HepG2 (cell line): ENCODE data around the gene USP35. TPM values are rescaled to one million over a fixed set of nuclear protein-coding genes. Genes with fewer than 3 reads are reported as not detected.

ENCODE experiments used
- BHLHE40 ChIP-seq: IDR thresholded peaks from 2 replicates; pipeline ENCODE4 v1.6.1; 2011; ENCODE audit warnings: low read length, improper control_type of control experiment
- CHD4 ChIP-seq: fragments of 200-600 bp; sonication (generic); IDR thresholded peaks from 2 replicates; pipeline ENCODE4 v1.7.0; 2017; ENCODE audit warnings: mild to moderate bottlenecking, low read length, borderline replicate concordance
- EED ChIP-seq: sonication (generic); formaldehyde crosslinking; IDR thresholded peaks from 2 replicates; pipeline ENCODE4 v1.5.0; 2020; ENCODE audit warnings: mild to moderate bottlenecking, missing genetic modification reagents
- FOXC1 ChIP-seq: sonication (generic); formaldehyde crosslinking; IDR thresholded peaks from 2 replicates; pipeline ENCODE4 v1.8.0; 2022; ENCODE audit warnings: mild to moderate bottlenecking, missing genetic modification reagents, borderline replicate concordance
- GFI1 ChIP-seq: sonication (generic); formaldehyde crosslinking; IDR thresholded peaks from 2 replicates; pipeline ENCODE4 v1.5.0; 2020; ENCODE audit warnings: missing genetic modification reagents, mild to moderate bottlenecking, borderline replicate concordance
- HMG20B ChIP-seq: conservative IDR thresholded peaks from 2 replicates; pipeline ENCODE4 v1.6.1; 2016; ENCODE audit warnings: missing genetic modification reagents, missing compliant biosample characterization
- HNF4A ChIP-seq: sonication (generic); formaldehyde crosslinking; IDR thresholded peaks from 2 replicates; pipeline ENCODE4 v1.4.0; 2020; ENCODE audit warnings: missing genetic modification reagents
- SALL1 ChIP-seq: sonication (generic); formaldehyde crosslinking; IDR thresholded peaks from 2 replicates; pipeline ENCODE4 v1.8.0; 2022; ENCODE audit warnings: mild to moderate bottlenecking, missing genetic modification reagents
- ZNF558 ChIP-seq: sonication (generic); formaldehyde crosslinking; IDR thresholded peaks from 2 replicates; pipeline ENCODE4 v1.9.0; 2022; ENCODE audit warnings: mild to moderate bottlenecking, missing genetic modification reagents, borderline replicate concordance
- polyA plus RNA-seq, 8 experiments: library from polyadenylated mRNA; depleted of rRNA in 3 of 8; stranded (reverse) in 7 of 8; unstranded in 1 of 8; fragments of >200 nt; fragmentation: Illumina TruSeq in 4 of 8; extraction: Trizol in 4 of 8; gene quantifications; 2 replicates each; pipeline versions ENCODE4 v1.2.1 to v1.2.3, GENCODE V29; 2011 to 2016; ENCODE audit warnings: low read depth in 4 of 8, missing spikeins in 1 of 8, mixed read lengths in 1 of 8; ENCODE audit not compliant: insufficient read depth in 1 of 8
- total RNA-seq, 5 experiments: library from RNA; depleted of rRNA; stranded (reverse); fragments of >200 nt; fragmentation: Illumina TruSeq; extraction: Trizol; gene quantifications; 2 replicates each; pipeline ENCODE4 v1.2.3, GENCODE V29; 2016; ENCODE audit warnings: low read depth in 1 of 5
- TF ChIP-seq, protein P1 (sequence below): sonication (generic); formaldehyde crosslinking; IDR thresholded peaks from 2 replicates; pipeline ENCODE4 v1.4.0; 2020; ENCODE audit warnings: missing genetic modification reagents, borderline replicate concordance
- TF ChIP-seq, protein P2 (sequence below): sonication (generic); formaldehyde crosslinking; IDR thresholded peaks from 2 replicates; pipeline ENCODE4 v1.4.0; 2020; ENCODE audit warnings: mild to moderate bottlenecking, missing genetic modification reagents
- TF ChIP-seq, protein P3 (sequence below): sonication (generic); formaldehyde crosslinking; IDR thresholded peaks from 2 replicates; pipeline ENCODE4 v1.8.0; 2022; ENCODE audit warnings: mild to moderate bottlenecking, missing genetic modification reagents; ENCODE audit not compliant: insufficient replicate concordance
- TF ChIP-seq, protein P4 (sequence below): sonication (generic); formaldehyde crosslinking; conservative IDR thresholded peaks from 2 replicates; pipeline ENCODE4 v1.8.0; 2022; ENCODE audit warnings: missing genetic modification reagents
- TF ChIP-seq, protein P5 (sequence below): sonication (generic); formaldehyde crosslinking; IDR thresholded peaks from 2 replicates; pipeline ENCODE4 v1.9.0; 2022; ENCODE audit warnings: low read depth, missing genetic modification reagents

USP35 gene
- total and polyA plus RNA-seq, 2 of the 13 experiments (the other 11 are each of a cell fraction or from before 2014, with no cell fraction given), result 4.6 to 7.7 TPM

DNA sequence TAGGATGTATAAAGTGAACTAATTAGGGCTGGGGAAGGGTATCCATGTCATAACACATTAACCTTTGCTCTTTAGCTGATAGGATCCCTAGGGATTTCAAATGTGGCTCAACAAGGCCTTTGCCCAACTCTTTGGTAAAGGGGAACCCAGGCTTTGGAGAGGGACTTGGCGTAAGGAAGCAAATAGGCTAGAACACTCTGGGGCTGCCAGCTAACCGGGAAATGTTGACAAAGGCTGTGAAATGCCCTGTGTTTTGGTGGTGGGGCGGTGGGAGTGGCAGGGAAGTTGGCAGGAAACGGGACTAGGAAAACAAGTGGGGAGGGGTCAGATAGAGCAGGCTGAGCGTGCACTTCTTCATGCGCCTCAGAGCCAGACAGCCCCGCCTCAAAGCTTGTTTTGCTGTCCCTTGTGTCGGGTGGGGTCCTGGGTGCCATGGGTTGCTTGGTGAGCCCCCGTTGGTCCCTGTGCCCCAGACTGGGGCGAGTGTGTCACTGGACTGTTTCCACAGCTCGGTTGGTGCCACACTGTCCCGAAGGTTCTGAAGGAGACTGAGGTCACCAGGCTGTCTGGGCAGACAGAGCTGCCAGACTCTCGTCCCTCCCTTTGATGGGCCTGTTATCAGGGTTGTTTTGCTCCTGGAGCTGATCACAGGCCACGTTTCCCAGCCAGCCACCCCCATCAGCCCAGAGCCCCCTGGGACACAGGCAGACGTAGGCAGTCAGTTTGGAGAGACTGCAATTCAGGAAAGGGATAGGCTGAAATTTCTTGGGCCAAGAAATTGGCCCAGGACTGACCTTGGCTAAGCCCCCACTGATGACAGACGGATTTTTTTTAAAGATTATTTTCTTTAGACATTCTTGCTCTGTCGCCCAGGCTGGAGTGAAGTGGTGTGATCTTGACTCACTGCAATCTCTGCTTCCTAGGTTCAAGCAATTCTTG, 19.9 kb upstream of the USP35 start (continued):
- TF ChIP-seq, protein P1, sequence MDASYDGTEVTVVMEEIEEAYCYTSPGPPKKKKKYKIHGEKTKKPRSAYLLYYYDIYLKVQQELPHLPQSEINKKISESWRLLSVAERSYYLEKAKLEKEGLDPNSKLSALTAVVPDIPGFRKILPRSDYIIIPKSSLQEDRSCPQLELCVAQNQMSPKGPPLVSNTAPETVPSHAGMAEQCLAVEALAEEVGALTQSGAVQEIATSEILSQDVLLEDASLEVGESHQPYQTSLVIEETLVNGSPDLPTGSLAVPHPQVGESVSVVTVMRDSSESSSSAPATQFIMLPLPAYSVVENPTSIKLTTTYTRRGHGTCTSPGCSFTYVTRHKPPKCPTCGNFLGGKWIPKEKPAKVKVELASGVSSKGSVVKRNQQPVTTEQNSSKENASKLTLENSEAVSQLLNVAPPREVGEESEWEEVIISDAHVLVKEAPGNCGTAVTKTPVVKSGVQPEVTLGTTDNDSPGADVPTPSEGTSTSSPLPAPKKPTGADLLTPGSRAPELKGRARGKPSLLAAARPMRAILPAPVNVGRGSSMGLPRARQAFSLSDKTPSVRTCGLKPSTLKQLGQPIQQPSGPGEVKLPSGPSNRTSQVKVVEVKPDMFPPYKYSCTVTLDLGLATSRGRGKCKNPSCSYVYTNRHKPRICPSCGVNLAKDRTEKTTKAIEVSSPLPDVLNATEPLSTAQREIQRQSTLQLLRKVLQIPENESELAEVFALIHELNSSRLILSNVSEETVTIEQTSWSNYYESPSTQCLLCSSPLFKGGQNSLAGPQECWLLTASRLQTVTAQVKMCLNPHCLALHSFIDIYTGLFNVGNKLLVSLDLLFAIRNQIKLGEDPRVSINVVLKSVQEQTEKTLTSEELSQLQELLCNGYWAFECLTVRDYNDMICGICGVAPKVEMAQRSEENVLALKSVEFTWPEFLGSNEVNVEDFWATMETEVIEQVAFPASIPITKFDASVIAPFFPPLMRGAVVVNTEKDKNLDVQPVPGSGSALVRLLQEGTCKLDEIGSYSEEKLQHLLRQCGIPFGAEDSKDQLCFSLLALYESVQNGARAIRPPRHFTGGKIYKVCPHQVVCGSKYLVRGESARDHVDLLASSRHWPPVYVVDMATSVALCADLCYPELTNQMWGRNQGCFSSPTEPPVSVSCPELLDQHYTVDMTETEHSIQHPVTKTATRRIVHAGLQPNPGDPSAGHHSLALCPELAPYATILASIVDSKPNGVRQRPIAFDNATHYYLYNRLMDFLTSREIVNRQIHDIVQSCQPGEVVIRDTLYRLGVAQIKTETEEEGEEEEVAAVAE, result no peak
- 0 out of 2 replicates have a peak, but pooled peaks have one; percentile 29 for TF ChIP-seq GFI1
- no peak for TF ChIP-seq SALL1 (CRISPR knock-in tag)
- no peak for TF ChIP-seq BHLHE40
- TF ChIP-seq EED (CRISPR knock-in tag), result no peak
- TF ChIP-seq CHD4, result no peak
- peak; percentile 14; the same call in 1 of the 2 replicates for TF ChIP-seq HNF4A
- TF ChIP-seq, protein P2, sequence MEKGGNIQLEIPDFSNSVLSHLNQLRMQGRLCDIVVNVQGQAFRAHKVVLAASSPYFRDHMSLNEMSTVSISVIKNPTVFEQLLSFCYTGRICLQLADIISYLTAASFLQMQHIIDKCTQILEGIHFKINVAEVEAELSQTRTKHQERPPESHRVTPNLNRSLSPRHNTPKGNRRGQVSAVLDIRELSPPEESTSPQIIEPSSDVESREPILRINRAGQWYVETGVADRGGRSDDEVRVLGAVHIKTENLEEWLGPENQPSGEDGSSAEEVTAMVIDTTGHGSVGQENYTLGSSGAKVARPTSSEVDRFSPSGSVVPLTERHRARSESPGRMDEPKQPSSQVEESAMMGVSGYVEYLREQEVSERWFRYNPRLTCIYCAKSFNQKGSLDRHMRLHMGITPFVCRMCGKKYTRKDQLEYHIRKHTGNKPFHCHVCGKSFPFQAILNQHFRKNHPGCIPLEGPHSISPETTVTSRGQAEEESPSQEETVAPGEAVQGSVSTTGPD (CRISPR knock-in tag), result 0 out of 2 replicates have a peak, but pooled peaks have one; percentile 29
- TF ChIP-seq, protein P3, sequence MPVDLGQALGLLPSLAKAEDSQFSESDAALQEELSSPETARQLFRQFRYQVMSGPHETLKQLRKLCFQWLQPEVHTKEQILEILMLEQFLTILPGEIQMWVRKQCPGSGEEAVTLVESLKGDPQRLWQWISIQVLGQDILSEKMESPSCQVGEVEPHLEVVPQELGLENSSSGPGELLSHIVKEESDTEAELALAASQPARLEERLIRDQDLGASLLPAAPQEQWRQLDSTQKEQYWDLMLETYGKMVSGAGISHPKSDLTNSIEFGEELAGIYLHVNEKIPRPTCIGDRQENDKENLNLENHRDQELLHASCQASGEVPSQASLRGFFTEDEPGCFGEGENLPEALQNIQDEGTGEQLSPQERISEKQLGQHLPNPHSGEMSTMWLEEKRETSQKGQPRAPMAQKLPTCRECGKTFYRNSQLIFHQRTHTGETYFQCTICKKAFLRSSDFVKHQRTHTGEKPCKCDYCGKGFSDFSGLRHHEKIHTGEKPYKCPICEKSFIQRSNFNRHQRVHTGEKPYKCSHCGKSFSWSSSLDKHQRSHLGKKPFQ (CRISPR knock-in tag), result no peak
- no peak for TF ChIP-seq HMG20B (CRISPR knock-in tag)
- TF ChIP-seq, protein P4, sequence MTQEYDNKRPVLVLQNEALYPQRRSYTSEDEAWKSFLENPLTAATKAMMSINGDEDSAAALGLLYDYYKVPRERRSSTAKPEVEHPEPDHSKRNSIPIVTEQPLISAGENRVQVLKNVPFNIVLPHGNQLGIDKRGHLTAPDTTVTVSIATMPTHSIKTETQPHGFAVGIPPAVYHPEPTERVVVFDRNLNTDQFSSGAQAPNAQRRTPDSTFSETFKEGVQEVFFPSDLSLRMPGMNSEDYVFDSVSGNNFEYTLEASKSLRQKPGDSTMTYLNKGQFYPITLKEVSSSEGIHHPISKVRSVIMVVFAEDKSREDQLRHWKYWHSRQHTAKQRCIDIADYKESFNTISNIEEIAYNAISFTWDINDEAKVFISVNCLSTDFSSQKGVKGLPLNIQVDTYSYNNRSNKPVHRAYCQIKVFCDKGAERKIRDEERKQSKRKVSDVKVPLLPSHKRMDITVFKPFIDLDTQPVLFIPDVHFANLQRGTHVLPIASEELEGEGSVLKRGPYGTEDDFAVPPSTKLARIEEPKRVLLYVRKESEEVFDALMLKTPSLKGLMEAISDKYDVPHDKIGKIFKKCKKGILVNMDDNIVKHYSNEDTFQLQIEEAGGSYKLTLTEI, result no peak
- TF ChIP-seq, protein P5, sequence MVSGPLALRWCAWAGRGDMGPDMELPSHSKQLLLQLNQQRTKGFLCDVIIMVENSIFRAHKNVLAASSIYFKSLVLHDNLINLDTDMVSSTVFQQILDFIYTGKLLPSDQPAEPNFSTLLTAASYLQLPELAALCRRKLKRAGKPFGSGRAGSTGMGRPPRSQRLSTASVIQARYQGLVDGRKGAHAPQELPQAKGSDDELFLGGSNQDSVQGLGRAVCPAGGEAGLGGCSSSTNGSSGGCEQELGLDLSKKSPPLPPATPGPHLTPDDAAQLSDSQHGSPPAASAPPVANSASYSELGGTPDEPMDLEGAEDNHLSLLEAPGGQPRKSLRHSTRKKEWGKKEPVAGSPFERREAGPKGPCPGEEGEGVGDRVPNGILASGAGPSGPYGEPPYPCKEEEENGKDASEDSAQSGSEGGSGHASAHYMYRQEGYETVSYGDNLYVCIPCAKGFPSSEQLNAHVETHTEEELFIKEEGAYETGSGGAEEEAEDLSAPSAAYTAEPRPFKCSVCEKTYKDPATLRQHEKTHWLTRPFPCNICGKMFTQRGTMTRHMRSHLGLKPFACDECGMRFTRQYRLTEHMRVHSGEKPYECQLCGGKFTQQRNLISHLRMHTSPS (CRISPR knock-in tag), result no peak
- no peak for TF ChIP-seq ZNF558 (CRISPR knock-in tag)
- TF ChIP-seq FOXC1 (CRISPR knock-in tag), result no peak
